ENCODE results near the gene SDK1.

GRCh38 chr7:4248295-4248694 lies 947.2 kb downstream of the SDK1 start:
- TF ChIP-seq CTCF (conservative IDR thresholded peaks at IDR 0.05; ENCODE audit: low read depth in 2 of 2) (no peak), ETS1 (IDR thresholded peaks at IDR 0.05) (no peak)

All from GM23338 (cell line).